Parathyroid adenoma (tissue), 2 donors: ENCODE measurements around the gene ENKD1.
"Not testable (repeated sequence)": the region's sequence is repeated elsewhere in the genome, so short reads cannot be mapped to it uniquely, and the experiment has no call there.

Experiments
- H2AFZ ChIP-seq: fragments of 300-600 bp; sonication (generic); one replicate; pipeline ENCODE4 v1.7.0; 2017; ENCODE audit warnings: antibody characterized with exemption, mild to moderate bottlenecking
- H3K27ac ChIP-seq: fragments of 300-600 bp; sonication (generic); one replicate; pipeline ENCODE4 v1.7.0; 2017
- H3K27me3 ChIP-seq: fragments of 300-600 bp; sonication (generic); one replicate; pipeline ENCODE4 v1.7.0; 2017; ENCODE audit warnings: low read length; ENCODE audit not compliant: control insufficient read depth, insufficient read depth
- H3K36me3 ChIP-seq: fragments of 300-600 bp; sonication (generic); one replicate; pipeline ENCODE4 v1.7.0; 2017; ENCODE audit warnings: low read length; ENCODE audit not compliant: control insufficient read depth, insufficient read depth
- H3K4me1 ChIP-seq: fragments of 300-600 bp; sonication (generic); one replicate; pipeline ENCODE4 v1.7.0; 2017; ENCODE audit warnings: control low read depth
- H3K4me2 ChIP-seq: fragments of 300-600 bp; sonication (generic); one replicate; pipeline ENCODE4 v1.7.0; 2017; ENCODE audit warnings: low read length
- H3K4me3 ChIP-seq: fragments of 300-600 bp; sonication (generic); one replicate; pipeline ENCODE4 v1.7.0; 2017; ENCODE audit warnings: low read depth, low read length
- H3K79me2 ChIP-seq: fragments of 300-600 bp; sonication (generic); one replicate; pipeline ENCODE4 v1.7.0; 2017; ENCODE audit warnings: control low read depth
- H3K9ac ChIP-seq: fragments of 300-600 bp; sonication (generic); one replicate; pipeline ENCODE4 v1.7.0; 2017; ENCODE audit warnings: mild to moderate bottlenecking
- H3K9me3 ChIP-seq: fragments of 300-600 bp; sonication (generic); one replicate; pipeline ENCODE4 v1.7.0; 2017; ENCODE audit warnings: low read length; ENCODE audit not compliant: control insufficient read depth
- CTCF ChIP-seq: fragments of 300-600 bp; sonication (generic); IDR thresholded peaks from one replicate; pipeline ENCODE4 v1.7.0; 2017; ENCODE audit warnings: antibody characterized with exemption, mild to moderate bottlenecking
- donor health status: primary hyperparathyroidism.

Gene ENKD1

DNA sequence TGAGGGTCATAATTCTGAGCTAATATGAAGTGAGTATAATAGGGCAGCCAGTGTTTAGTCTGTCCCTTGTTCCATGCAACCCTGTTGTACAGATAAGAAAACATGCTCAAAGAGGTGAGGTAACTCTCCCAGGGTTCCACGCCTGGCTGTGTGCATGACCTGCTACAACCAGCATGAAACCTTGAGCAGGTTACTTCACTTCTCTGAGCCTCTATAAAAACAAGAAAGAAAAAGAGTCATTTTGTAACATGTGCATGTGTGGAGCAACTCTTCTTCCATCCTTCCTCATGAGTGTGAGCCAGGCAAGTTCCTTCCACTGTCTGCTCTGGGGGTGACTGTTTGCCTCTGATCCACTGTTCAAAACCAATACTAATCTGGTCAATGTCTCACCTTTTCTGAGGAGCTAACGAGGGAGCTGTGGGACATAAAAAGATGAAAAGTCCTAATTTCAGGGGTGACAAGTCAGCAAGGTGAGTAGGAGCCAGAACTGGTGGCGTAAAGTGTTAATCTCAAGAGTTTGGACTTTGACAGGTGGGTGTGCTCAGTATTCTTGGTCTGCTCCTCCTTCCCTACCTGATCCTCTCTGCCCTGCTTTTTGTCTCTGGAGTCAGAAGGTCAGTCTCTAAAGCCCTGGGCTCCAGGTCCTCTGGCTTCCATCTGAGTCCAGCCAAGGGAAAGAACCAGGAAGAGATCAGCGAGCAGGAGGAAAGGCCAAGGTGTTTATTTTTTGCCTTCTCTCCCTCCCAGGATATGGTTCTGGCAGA lies 31.1 kb upstream of the ENKD1 start:
- Histone ChIP-seq H3K36me3 (no peaks in the 10 kb centered on the region), H3K9me3 (no peaks in the 10 kb centered on the region), H3K4me3 (no peak overlapping the region), H3K4me2 (no peak overlapping the region), H3K4me1 (no peaks in the 10 kb centered on the region), H3K9ac (no peak overlapping the region), H3K27me3 (no peaks in the 10 kb centered on the region), H3K79me2 (peaks cover 43% of the 10 kb centered on the region), H3K27ac (no peak overlapping the region), H2AFZ (no peak overlapping the region)
- no peak for TF ChIP-seq CTCF

GRCh38 chr16:67694611-67695010 lies 28.1 kb upstream of the ENKD1 start:
- H3K27me3 ChIP-seq: no peaks in the 10 kb centered on the region
- H3K4me1 ChIP-seq: no peaks in the 10 kb centered on the region
- no peak for TF ChIP-seq CTCF
- no peaks in the 10 kb centered on the region for H3K36me3 ChIP-seq
- no peaks in the 10 kb centered on the region for H3K9me3 ChIP-seq
- no peak overlapping the region for H3K4me2 ChIP-seq
- H3K79me2 ChIP-seq: peaks cover 45% of the 10 kb centered on the region
- H3K27ac ChIP-seq: no peak overlapping the region
- H3K9ac ChIP-seq: no peak overlapping the region
- H2AFZ ChIP-seq: no peak overlapping the region
- no peak overlapping the region for H3K4me3 ChIP-seq

DNA sequence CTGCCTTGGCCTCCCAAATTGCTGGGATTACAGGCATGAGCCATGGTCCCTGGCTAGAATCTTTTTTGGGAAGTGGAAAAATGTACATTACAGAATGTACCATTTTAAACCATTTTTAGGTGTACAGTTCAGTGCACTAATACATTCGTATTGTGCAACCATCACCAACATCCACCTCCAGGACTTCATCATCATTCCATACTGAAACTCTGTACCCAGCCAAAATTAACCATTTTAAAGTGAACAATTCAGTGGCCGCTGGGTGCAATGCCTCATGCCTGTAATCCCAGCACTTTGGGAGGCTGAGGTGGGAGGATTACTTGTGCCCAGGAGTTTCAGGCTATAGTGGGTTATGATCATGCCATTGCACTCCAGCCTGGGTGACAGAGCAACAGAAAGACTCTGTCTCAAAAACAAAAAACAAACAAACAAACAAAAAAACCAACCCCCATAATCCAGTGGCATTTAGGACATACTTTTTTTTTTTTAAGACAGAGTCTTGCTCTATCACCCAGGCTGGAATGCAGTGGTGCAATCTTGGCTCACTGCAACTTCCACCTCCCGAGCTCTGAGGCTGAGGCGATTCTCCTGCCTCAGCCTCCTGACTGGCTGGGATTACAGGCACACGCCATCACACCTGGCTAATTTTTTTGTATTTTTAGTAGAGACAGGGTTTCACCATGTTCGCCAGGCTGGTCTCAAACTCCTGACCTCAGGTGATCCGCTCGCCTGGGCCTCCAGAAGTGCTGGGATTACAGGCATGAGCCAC lies 27.2 kb upstream of the ENKD1 start:
- not testable (repeated sequence) for H3K9ac ChIP-seq, H3K4me1 ChIP-seq, H3K27me3 ChIP-seq, H3K36me3 ChIP-seq, H3K27ac ChIP-seq, H3K4me3 ChIP-seq, H2AFZ ChIP-seq, H3K4me2 ChIP-seq, H3K9me3 ChIP-seq
- peaks cover 37% of the 10 kb centered on the region for H3K79me2 ChIP-seq

DNA sequence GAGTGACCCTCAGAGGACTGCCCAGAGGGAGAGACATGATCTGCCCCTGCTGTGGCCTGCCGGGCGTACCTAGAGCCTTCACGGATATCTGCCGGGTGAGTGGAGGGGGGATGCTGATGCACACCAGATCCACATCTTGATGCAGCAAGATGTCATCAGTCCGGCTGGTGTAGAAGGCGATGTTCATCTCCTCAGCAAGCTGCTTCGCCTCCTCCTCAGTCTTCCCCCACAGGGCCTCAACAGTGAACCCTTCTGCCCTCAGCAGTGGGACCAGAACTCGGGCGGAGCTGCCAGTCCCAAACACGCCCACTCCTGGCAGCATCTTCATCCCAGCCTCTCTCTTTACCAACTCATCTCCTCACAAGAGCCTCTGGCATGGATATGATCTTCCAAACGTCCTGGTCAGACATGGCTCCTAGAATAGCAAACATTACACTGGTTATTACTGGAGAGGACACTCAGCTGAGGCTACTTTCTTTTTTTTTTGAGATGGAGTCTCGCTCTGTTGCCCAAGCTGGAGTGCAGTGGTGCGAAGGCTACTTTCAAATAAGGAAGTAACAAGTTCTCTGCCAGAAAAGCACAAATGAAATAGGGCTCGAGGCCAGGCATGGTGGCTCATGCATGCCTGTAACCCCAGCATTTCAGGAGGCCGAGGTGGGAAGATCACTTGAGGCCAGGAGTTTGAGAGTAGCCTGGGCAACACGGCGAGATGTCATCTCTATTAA lies 19.0 kb upstream of the ENKD1 start:
- no peaks in the 10 kb centered on the region for H3K4me1 ChIP-seq
- no peak overlapping the region for H2AFZ ChIP-seq
- H3K27ac ChIP-seq: peak overlapping the region; percentile 74
- no peak for TF ChIP-seq CTCF
- no peak overlapping the region for H3K4me3 ChIP-seq
- no peaks in the 10 kb centered on the region for H3K27me3 ChIP-seq
- H3K79me2 ChIP-seq: peaks cover 3% of the 10 kb centered on the region
- no peaks in the 10 kb centered on the region for H3K36me3 ChIP-seq
- no peaks in the 10 kb centered on the region for H3K9me3 ChIP-seq
- H3K9ac ChIP-seq: no peak overlapping the region
- H3K4me2 ChIP-seq: no peak overlapping the region

GRCh38 chr16:67683767-67684166 lies 17.2 kb upstream of the ENKD1 start:
- Histone ChIP-seq H3K9me3 (no peaks in the 10 kb centered on the region), H3K79me2 (peaks cover 3% of the 10 kb centered on the region), H3K4me2 (no peak overlapping the region), H3K27me3 (no peaks in the 10 kb centered on the region), H3K36me3 (no peaks in the 10 kb centered on the region), H3K9ac (no peak overlapping the region), H2AFZ (no peak overlapping the region), H3K4me1 (no peaks in the 10 kb centered on the region), H3K4me3 (no peak overlapping the region), H3K27ac (no peak overlapping the region)
- no peak for TF ChIP-seq CTCF
